Amniotic epithelial cell (primary cell): ENCODE data around the gene DCHS2.

Source experiments
- DNase-seq: peaks from one replicate; pipeline ENCODE4 v3.0.0-alpha.2; 2010; ENCODE audit warnings: low read depth

Gene DCHS2

GRCh38 chr4:154454710-154455109 is 36.9 kb downstream of the DCHS2 start:
- no peak for DNase-seq

GRCh38 chr4:154452798-154453346 is 38.7 kb downstream of the DCHS2 start:
- no peak for DNase-seq

GRCh38 chr4:154450966-154451365 is 40.6 kb downstream of the DCHS2 start:
- no peak for DNase-seq

- DNase-seq = no peak
Measured at GRCh38 chr4:154444958-154445357, 46.6 kb downstream of the DCHS2 start.

- DNase-seq = no peak
Measured at GRCh38 chr4:154441982-154442381, 49.6 kb downstream of the DCHS2 start.

- DNase-seq = no peak
Measured at GRCh38 chr4:154441124-154441523, 50.5 kb downstream of the DCHS2 start.

GRCh38 chr4:154439224-154439623 is 52.4 kb downstream of the DCHS2 start:
- no peak for DNase-seq

GRCh38 chr4:154435895-154436294 is 55.7 kb downstream of the DCHS2 start:
- DNase-seq = no peak

- DNase-seq = no peak
Measured at GRCh38 chr4:154433543-154433942, 58.1 kb downstream of the DCHS2 start.

GRCh38 chr4:154429176-154429575 is 62.4 kb downstream of the DCHS2 start:
- DNase-seq = no peak

- no peak for DNase-seq
Measured at GRCh38 chr4:154427149-154427548, 64.5 kb downstream of the DCHS2 start.

GRCh38 chr4:154425514-154425913 is 66.1 kb downstream of the DCHS2 start:
- DNase-seq = no peak

GRCh38 chr4:154424810-154425484 is 66.7 kb downstream of the DCHS2 start:
- DNase-seq = no peak

GRCh38 chr4:154422152-154422551 is 69.4 kb downstream of the DCHS2 start:
- no peak for DNase-seq

- DNase-seq = no peak
Measured at GRCh38 chr4:154421618-154422017, 70.0 kb downstream of the DCHS2 start.

- no peak for DNase-seq
Measured at GRCh38 chr4:154417373-154417673, 74.3 kb downstream of the DCHS2 start.

- no peak for DNase-seq
Measured at GRCh38 chr4:154416190-154416547, 75.4 kb downstream of the DCHS2 start.

GRCh38 chr4:154415313-154415712 is 76.3 kb downstream of the DCHS2 start:
- no peak for DNase-seq

- no peak for DNase-seq
Measured at GRCh38 chr4:154414796-154415195, 76.8 kb downstream of the DCHS2 start.

- no peak for DNase-seq
Measured at GRCh38 chr4:154414371-154414770, 77.2 kb downstream of the DCHS2 start.

GRCh38 chr4:154407443-154407842 is 84.2 kb downstream of the DCHS2 start:
- no peak for DNase-seq

GRCh38 chr4:154406018-154406795 is 85.4 kb downstream of the DCHS2 start:
- DNase-seq = no peak

GRCh38 chr4:154399259-154399974 is 92.2 kb downstream of the DCHS2 start:
- DNase-seq = no peak
